ENCODE measurements around the gene SLAMF6. TPM values are rescaled to one million over a fixed set of nuclear protein-coding genes. Genes with fewer than 3 reads are reported as not detected.
"Not testable (repeated sequence)": the region's sequence is repeated elsewhere in the genome, so short reads cannot be mapped to it uniquely, and the experiment has no call there.

SLAMF6 gene
- total and polyA plus RNA-seq, 10 of the 15 experiments (the other 5 are each of a cell fraction or from before 2014, with no cell fraction given) = 20.5 to 89.6 (median 36.5) TPM

DNA sequence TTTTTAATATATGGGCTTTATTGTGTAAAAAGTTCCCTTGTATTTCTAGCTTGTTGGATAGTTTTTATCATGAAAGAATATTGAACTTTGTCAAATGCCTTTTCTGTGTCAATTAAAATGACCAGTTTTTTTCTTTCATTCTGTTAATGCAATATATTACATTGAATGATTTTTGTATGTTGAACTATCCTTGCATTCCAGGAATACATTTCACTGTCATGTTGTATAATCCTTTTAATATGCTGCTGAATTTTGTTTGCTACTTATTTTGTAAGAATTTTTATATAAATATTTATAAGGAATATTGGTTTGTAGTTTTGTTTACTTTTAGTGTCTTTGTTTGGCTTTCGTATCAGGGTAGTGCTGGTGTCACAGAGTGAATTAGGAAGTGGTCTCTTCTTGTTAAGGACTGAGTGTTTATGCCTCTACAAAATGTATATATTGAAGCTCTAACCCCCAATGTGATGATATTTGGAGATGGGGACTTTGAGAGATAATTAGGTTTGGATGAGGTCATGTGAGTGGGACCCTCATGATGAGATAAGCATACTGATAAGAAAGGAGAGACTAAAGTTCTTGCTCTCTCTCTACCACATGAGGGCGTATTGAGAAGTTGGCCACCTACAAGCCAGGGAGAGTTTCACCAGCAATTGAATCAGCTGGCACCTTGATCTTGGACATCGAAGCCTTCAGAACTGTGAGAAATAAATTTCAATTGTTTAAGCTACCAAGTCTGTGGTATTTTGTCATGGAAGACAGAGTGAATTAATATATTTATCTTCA is 12.0 kb upstream of the SLAMF6 start:
- Histone ChIP-seq H3K9me3 (replicated peaks; ENCODE audit: control insufficient read depth, insufficient read depth, low read length) (peaks cover 4% of the 10 kb centered on the region), H3K4me2 (ENCODE audit: control insufficient read depth, insufficient read depth) (no peak overlapping the region), H3K27ac (ENCODE audit: control insufficient read depth, insufficient read depth) (no peak overlapping the region), H3K4me3 (no peak overlapping the region), H3K9ac (ENCODE audit: control insufficient read depth, insufficient read depth, low read length) (no peak overlapping the region), H2AFZ (ENCODE audit: control insufficient read depth, low read depth, low read length) (no peak overlapping the region), H4K20me1 (ENCODE audit: control insufficient read depth, insufficient read depth) (no peaks in the 10 kb centered on the region), H3K36me3 (ENCODE audit: control insufficient read depth in 2 of 2, insufficient read depth in 2 of 2, low read length in 1 of 2) (no peaks in the 10 kb centered on the region), H3K4me1 (ENCODE audit: control insufficient read depth, insufficient read depth, low read length) (peaks cover 11% of the 10 kb centered on the region), H3K79me2 (ENCODE audit: control insufficient read depth, insufficient read depth, low read length) (no peaks in the 10 kb centered on the region), H3K27me3 (replicated peaks in 1 of 2; ENCODE audit: control insufficient read depth in 2 of 2, insufficient read depth in 2 of 2, low read length in 1 of 2) (no peaks in the 10 kb centered on the region)
- TF ChIP-seq CBX5 (IDR thresholded peaks at IDR 0.05; ENCODE audit: low read depth) (no peak), IRF4 (IDR thresholded peaks at IDR 0.05; ENCODE audit: low read depth, low read length) (no peak), CBX3 (IDR thresholded peaks at IDR 0.05; ENCODE audit: borderline replicate concordance, low read depth) (no peak), EP300 (IDR thresholded peaks at IDR 0.05; ENCODE audit: borderline replicate concordance in 1 of 2, control insufficient read depth in 1 of 2, low read depth in 2 of 2, low read length in 2 of 2) (no peak)
- SMC1A ChIA-PET (ENCODE audit: uncharacterized antibody, unreplicated experiment) = interaction anchor here (0.7 to 23.5 kb wide), 7 partner anchors 9 to 512 kb away, joined by 3 to 735 read pairs (median 4); partner anchors contain the start of genes CD84 and SLAMF6
- BruUV-seq (replicated peaks) = no TSS peak
- RAD21 ChIA-PET (ENCODE audit: unreplicated experiment) = interaction anchor here (2.7 kb wide), 1 partner anchor 71 kb away, joined by 6 read pairs; no protein-coding TSS in a partner anchor
- CTCF ChIA-PET = interaction anchor here (0.9 to 1.3 kb wide), 2 partner anchors 13 to 83 kb away, joined by 3 to 4 read pairs; no protein-coding TSS in a partner anchor
- FAIRE-seq (no peak), DNase-seq (ENCODE audit: low read depth, low spot score) (no peak), ATAC-seq (no peak)
- intact Hi-C loops (cut with micrococcal nuclease; ENCODE audit: unreplicated experiment) (no loop called here), in situ Hi-C loops (cut with MboI) (no loop called here)
- 91% methylated on average over 3 of the region's 3 CpGs for WGBS (ENCODE audit: insufficient coverage, insufficient replicate concordance, low lambda C conversion rate, missing lambda C conversion rate)
- POLR2A ChIA-PET = interaction anchor here (0.6 to 3.9 kb wide), 3 partner anchors 9 to 74 kb away, joined by 3 to 10 read pairs (median 3); partner anchors contain the start of gene SLAMF6

- H3K9me3 ChIP-seq (replicated peaks; ENCODE audit: control insufficient read depth, insufficient read depth, low read length); H3K4me3 ChIP-seq; RAD21 ChIA-PET (ENCODE audit: unreplicated experiment); SMC1A ChIA-PET (ENCODE audit: uncharacterized antibody, unreplicated experiment); DNase-seq (ENCODE audit: low read depth, low spot score); H3K9ac ChIP-seq (ENCODE audit: control insufficient read depth, insufficient read depth, low read length); FAIRE-seq; H4K20me1 ChIP-seq (ENCODE audit: control insufficient read depth, insufficient read depth); CTCF ChIA-PET; intact Hi-C loops (cut with micrococcal nuclease; ENCODE audit: unreplicated experiment); POLR2A ChIA-PET; in situ Hi-C loops (cut with MboI); H2AFZ ChIP-seq (ENCODE audit: control insufficient read depth, low read depth, low read length); H3K36me3 ChIP-seq (ENCODE audit: control insufficient read depth in 2 of 2, insufficient read depth in 2 of 2, low read length in 1 of 2); H3K27me3 ChIP-seq (replicated peaks in 1 of 2; ENCODE audit: control insufficient read depth in 2 of 2, insufficient read depth in 2 of 2, low read length in 1 of 2); H3K4me1 ChIP-seq (ENCODE audit: control insufficient read depth, insufficient read depth, low read length); H3K27ac ChIP-seq (ENCODE audit: control insufficient read depth, insufficient read depth); BruUV-seq (replicated peaks); H3K79me2 ChIP-seq (ENCODE audit: control insufficient read depth, insufficient read depth, low read length); ATAC-seq; H3K4me2 ChIP-seq (ENCODE audit: control insufficient read depth, insufficient read depth): not testable (repeated sequence)
- 97% methylated on average over 5 of the region's 5 CpGs for WGBS (ENCODE audit: insufficient coverage, insufficient replicate concordance, low lambda C conversion rate, missing lambda C conversion rate)
These were observed 9.4 kb upstream of the SLAMF6 start for GRCh38 chr1:160532557-160532813.

- 94% methylated on average over 29 of the region's 29 CpGs for WGBS (ENCODE audit: insufficient coverage, insufficient replicate concordance, low lambda C conversion rate, missing lambda C conversion rate)
- RAD21 ChIA-PET (ENCODE audit: unreplicated experiment); H3K27me3 ChIP-seq (replicated peaks in 1 of 2; ENCODE audit: control insufficient read depth in 2 of 2, insufficient read depth in 2 of 2, low read length in 1 of 2); ATAC-seq; H3K4me3 ChIP-seq; H3K79me2 ChIP-seq (ENCODE audit: control insufficient read depth, insufficient read depth, low read length); BruUV-seq (replicated peaks); intact Hi-C loops (cut with micrococcal nuclease; ENCODE audit: unreplicated experiment); POLR2A ChIA-PET; H3K4me2 ChIP-seq (ENCODE audit: control insufficient read depth, insufficient read depth); in situ Hi-C loops (cut with MboI); FAIRE-seq; DNase-seq (ENCODE audit: low read depth, low spot score); SMC1A ChIA-PET (ENCODE audit: uncharacterized antibody, unreplicated experiment); CTCF ChIA-PET; H3K9me3 ChIP-seq (replicated peaks; ENCODE audit: control insufficient read depth, insufficient read depth, low read length); H3K27ac ChIP-seq (ENCODE audit: control insufficient read depth, insufficient read depth); H2AFZ ChIP-seq (ENCODE audit: control insufficient read depth, low read depth, low read length); H3K9ac ChIP-seq (ENCODE audit: control insufficient read depth, insufficient read depth, low read length); H4K20me1 ChIP-seq (ENCODE audit: control insufficient read depth, insufficient read depth); H3K36me3 ChIP-seq (ENCODE audit: control insufficient read depth in 2 of 2, insufficient read depth in 2 of 2, low read length in 1 of 2); H3K4me1 ChIP-seq (ENCODE audit: control insufficient read depth, insufficient read depth, low read length): not testable (repeated sequence)
These were observed 8.9 kb upstream of the SLAMF6 start for GRCh38 chr1:160531809-160532556.
